Muscle of leg (tissue), 11 donors: ENCODE results near the gene AUP1. TPM values are rescaled to one million over a fixed set of nuclear protein-coding genes. Genes with fewer than 3 reads are reported as not detected.
"Not testable (repeated sequence)": the region's sequence is repeated elsewhere in the genome, so short reads cannot be mapped to it uniquely, and the experiment has no call there.

Experiments
- DNase-seq: peaks from one replicate; pipeline ENCODE4 v3.0.0; 2013
- H3K27ac ChIP-seq: one replicate; pipeline ENCODE4 v1.5.1; 2013; ENCODE audit warnings: mild to moderate bottlenecking, low read length, control low read depth
- H3K27me3 ChIP-seq: one replicate; pipeline ENCODE4 v1.6.1; 2013; ENCODE audit warnings: low read length; ENCODE audit not compliant: control insufficient read depth, insufficient read depth
- H3K36me3 ChIP-seq: one replicate; pipeline ENCODE4 v1.6.1; 2013; ENCODE audit warnings: low read length; ENCODE audit not compliant: control insufficient read depth, insufficient read depth
- H3K4me1 ChIP-seq: one replicate; pipeline ENCODE4 v1.6.1; 2013; ENCODE audit warnings: low read length; ENCODE audit not compliant: control insufficient read depth, insufficient read depth
- H3K4me3 ChIP-seq: one replicate; pipeline ENCODE4 v1.5.1; 2013; ENCODE audit warnings: low read length, control low read depth
- H3K9me3 ChIP-seq: replicated peaks from 2 replicates; pipeline ENCODE4 v1.6.1; 2013; ENCODE audit warnings: low read depth, low read length; ENCODE audit not compliant: control insufficient read depth
- WGBS: methylation state at CpG from one replicate; pipeline ENCODE4 v1.1.5; 2013; ENCODE audit warnings: missing lambda C conversion rate; ENCODE audit not compliant: insufficient coverage; 5-methylcytosine and 5-hydroxymethylcytosine counted together
- polyA plus RNA-seq, 8 donors: library from polyadenylated mRNA; unstranded; fragments of 120-200 nt; gene quantifications; one replicate each; pipeline versions ENCODE4 v1.2.1 to v1.2.3, GENCODE V29; 2013; ENCODE audit warnings: inconsistent platforms in 1 of 8, low replicate concordance in 1 of 8; ENCODE audit not compliant: insufficient read length in 8 of 8, insufficient read depth in 1 of 8
- total RNA-seq: library from RNA; stranded (reverse); fragments of 120-200 nt; gene quantifications from one replicate; pipeline ENCODE4 v1.2.4, GENCODE V29; 2013

AUP1 gene
- total and polyA plus RNA-seq, 9 donors = 58.5 to 84.9 (median 66.2) TPM

- no peak overlapping the region for H3K4me3 ChIP-seq
- H3K27me3 ChIP-seq = peaks cover 5% of the 10 kb centered on the region
- no peaks in the 10 kb centered on the region for H3K9me3 ChIP-seq
- peaks cover 9% of the 10 kb centered on the region for H3K4me1 ChIP-seq
- H3K36me3 ChIP-seq = no peaks in the 10 kb centered on the region
- H3K27ac ChIP-seq = no peak overlapping the region
- no peak for DNase-seq
- WGBS = 72% methylated on average over 3 of the region's 3 CpGs
Measured at GRCh38 chr2:74572178-74572925, 42.8 kb upstream of the AUP1 start.

- Histone ChIP-seq H3K4me1 (peaks cover 2% of the 10 kb centered on the region), H3K36me3 (no peaks in the 10 kb centered on the region), H3K27ac (no peak overlapping the region), H3K4me3 (no peak overlapping the region), H3K9me3 (no peaks in the 10 kb centered on the region), H3K27me3 (peaks cover 5% of the 10 kb centered on the region)
- DNase-seq = no peak
- 64% methylated on average over 1 of the region's 1 CpG for WGBS
Measured at GRCh38 chr2:74571058-74571457, 41.6 kb upstream of the AUP1 start.

- WGBS = 71% methylated on average over 1 of the region's 1 CpG
- Histone ChIP-seq H3K36me3 (no peaks in the 10 kb centered on the region), H3K4me1 (no peaks in the 10 kb centered on the region), H3K4me3 (no peak overlapping the region), H3K27ac (no peak overlapping the region), H3K27me3 (peaks cover 9% of the 10 kb centered on the region), H3K9me3 (no peaks in the 10 kb centered on the region)
- DNase-seq = no peak
Measured at GRCh38 chr2:74569686-74570085, 40.2 kb upstream of the AUP1 start.

GRCh38 chr2:74567881-74568280 lies 38.4 kb upstream of the AUP1 start:
- Histone ChIP-seq H3K9me3 (no peaks in the 10 kb centered on the region), H3K27ac (no peak overlapping the region), H3K4me3 (no peak overlapping the region), H3K27me3 (peaks cover 13% of the 10 kb centered on the region), H3K36me3 (no peaks in the 10 kb centered on the region), H3K4me1 (no peaks in the 10 kb centered on the region)
- WGBS = 80% methylated on average over 2 of the region's 5 CpGs
- no peak for DNase-seq

GRCh38 chr2:74566754-74567085 lies 37.2 kb upstream of the AUP1 start:
- H3K27me3 ChIP-seq = peaks cover 19% of the 10 kb centered on the region
- H3K27ac ChIP-seq = no peak overlapping the region
- H3K9me3 ChIP-seq = no peaks in the 10 kb centered on the region
- H3K4me3 ChIP-seq = no peak overlapping the region
- peak; percentile 57 for DNase-seq
- H3K4me1 ChIP-seq = no peaks in the 10 kb centered on the region
- H3K36me3 ChIP-seq = no peaks in the 10 kb centered on the region

- Histone ChIP-seq H3K4me3 (no peak overlapping the region), H3K27ac (no peak overlapping the region), H3K9me3 (no peaks in the 10 kb centered on the region), H3K36me3 (no peaks in the 10 kb centered on the region), H3K27me3 (peaks cover 22% of the 10 kb centered on the region), H3K4me1 (no peaks in the 10 kb centered on the region)
- 63% methylated on average over 2 of the region's 7 CpGs for whole genome bisulfite sequencing
- DNase-seq = no peak
Measured at GRCh38 chr2:74566076-74566753, 36.7 kb upstream of the AUP1 start.

GRCh38 chr2:74564222-74564621 lies 34.7 kb upstream of the AUP1 start:
- H3K9me3 ChIP-seq = no peaks in the 10 kb centered on the region
- peaks cover 32% of the 10 kb centered on the region for H3K27me3 ChIP-seq
- H3K4me1 ChIP-seq = no peaks in the 10 kb centered on the region
- H3K36me3 ChIP-seq = no peaks in the 10 kb centered on the region
- 68% methylated on average over 3 of the region's 5 CpGs for WGBS
- DNase-seq = no peak
- H3K27ac ChIP-seq = no peak overlapping the region
- no peak overlapping the region for H3K4me3 ChIP-seq

GRCh38 chr2:74562126-74562775 lies 32.7 kb upstream of the AUP1 start:
- Histone ChIP-seq H3K4me3 (no peak overlapping the region), H3K4me1 (no peaks in the 10 kb centered on the region), H3K27ac (no peak overlapping the region), H3K36me3 (no peaks in the 10 kb centered on the region), H3K27me3 (peaks cover 27% of the 10 kb centered on the region), H3K9me3 (no peaks in the 10 kb centered on the region)
- WGBS = 93% methylated on average over 3 of the region's 7 CpGs
- DNase-seq = no peak

GRCh38 chr2:74561022-74561421 lies 31.5 kb upstream of the AUP1 start:
- H3K4me3 ChIP-seq, H3K4me1 ChIP-seq, H3K36me3 ChIP-seq, H3K9me3 ChIP-seq, H3K27ac ChIP-seq, DNase-seq: not testable (repeated sequence)
- peaks cover 27% of the 10 kb centered on the region for H3K27me3 ChIP-seq
- WGBS = 100% methylated on average over 1 of the region's 1 CpG

GRCh38 chr2:74560591-74560990 lies 31.1 kb upstream of the AUP1 start:
- Histone ChIP-seq H3K9me3 (no peaks in the 10 kb centered on the region), H3K36me3 (peaks cover 4% of the 10 kb centered on the region), H3K4me1 (peaks cover 2% of the 10 kb centered on the region), H3K27ac (no peak overlapping the region), H3K4me3 (no peak overlapping the region), H3K27me3 (peaks cover 27% of the 10 kb centered on the region)
- no peak for DNase-seq
- WGBS = 53% methylated on average over 2 of the region's 6 CpGs
